Fibroblast of lung (primary cell): ENCODE results near the gene CORO1C.

Experiments
- EZH2 ChIP-seq: IDR thresholded peaks from 2 replicates; pipeline ENCODE4 v1.5.1; 2012; ENCODE audit warnings: low read length, control low read depth, mild to moderate bottlenecking; ENCODE audit errors: missing control alignments
- TF ChIP-seq, protein P1 (sequence below), 2 donors: IDR thresholded peaks in 1 of 2; conservative IDR thresholded peaks in 1 of 2; 1 replicate in 1 of 2; 2 replicates in 1 of 2; pipeline ENCODE4 v1.5.1; 2011 to 2012; ENCODE audit warnings: low read length in 2 of 2, control low read depth in 1 of 2, inconsistent platforms in 1 of 2, low read depth in 1 of 2, mild to moderate bottlenecking in 1 of 2

DNA sequence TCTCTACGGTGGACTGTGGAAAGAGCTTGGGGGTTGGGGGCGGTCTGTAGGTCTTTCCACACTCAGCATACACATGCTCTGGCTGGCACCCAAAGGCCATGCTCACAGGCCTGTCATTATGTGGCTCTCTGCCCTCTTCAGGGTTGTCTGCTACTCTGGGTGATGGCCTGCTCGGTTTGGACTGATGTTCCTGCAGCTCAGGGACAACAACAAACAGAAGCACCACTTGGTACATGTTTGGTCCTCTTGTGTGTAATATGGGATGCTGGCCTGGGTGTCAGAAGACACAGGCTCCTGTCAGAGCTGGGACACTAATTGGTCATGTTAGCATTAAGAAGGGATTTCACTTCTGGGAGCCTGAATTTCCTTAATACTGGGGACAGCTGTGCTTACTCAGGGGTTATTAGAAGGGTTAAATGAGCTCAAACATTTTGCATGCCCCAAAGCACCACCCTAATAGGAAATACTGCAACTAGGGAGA, 64.9 kb downstream of the CORO1C start:
- TF ChIP-seq, protein P1, sequence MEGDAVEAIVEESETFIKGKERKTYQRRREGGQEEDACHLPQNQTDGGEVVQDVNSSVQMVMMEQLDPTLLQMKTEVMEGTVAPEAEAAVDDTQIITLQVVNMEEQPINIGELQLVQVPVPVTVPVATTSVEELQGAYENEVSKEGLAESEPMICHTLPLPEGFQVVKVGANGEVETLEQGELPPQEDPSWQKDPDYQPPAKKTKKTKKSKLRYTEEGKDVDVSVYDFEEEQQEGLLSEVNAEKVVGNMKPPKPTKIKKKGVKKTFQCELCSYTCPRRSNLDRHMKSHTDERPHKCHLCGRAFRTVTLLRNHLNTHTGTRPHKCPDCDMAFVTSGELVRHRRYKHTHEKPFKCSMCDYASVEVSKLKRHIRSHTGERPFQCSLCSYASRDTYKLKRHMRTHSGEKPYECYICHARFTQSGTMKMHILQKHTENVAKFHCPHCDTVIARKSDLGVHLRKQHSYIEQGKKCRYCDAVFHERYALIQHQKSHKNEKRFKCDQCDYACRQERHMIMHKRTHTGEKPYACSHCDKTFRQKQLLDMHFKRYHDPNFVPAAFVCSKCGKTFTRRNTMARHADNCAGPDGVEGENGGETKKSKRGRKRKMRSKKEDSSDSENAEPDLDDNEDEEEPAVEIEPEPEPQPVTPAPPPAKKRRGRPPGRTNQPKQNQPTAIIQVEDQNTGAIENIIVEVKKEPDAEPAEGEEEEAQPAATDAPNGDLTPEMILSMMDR (conservative IDR thresholded peaks at IDR 0.05 in 1 of 2, IDR thresholded peaks at IDR 0.05 in 1 of 2; ENCODE audit: low read depth in 1 of 2, low read length in 2 of 2) = no peak
- no peak for TF ChIP-seq EZH2
